Mucosa of rectum (tissue), 2 donors: ENCODE data around the gene MAGI1.

Experiments
- H3K27ac ChIP-seq, 2 donors: one replicate each; pipeline ENCODE4 v1.7.0; 2013; ENCODE audit warnings: inconsistent platforms in 2 of 2, low read depth in 2 of 2, low read length in 2 of 2
- H3K27me3 ChIP-seq, 2 donors: one replicate each; pipeline ENCODE4 v1.7.0; 2013; ENCODE audit warnings: low read length in 2 of 2; ENCODE audit not compliant: control insufficient read depth in 2 of 2, insufficient read depth in 2 of 2
- H3K36me3 ChIP-seq, 2 donors: one replicate each; pipeline ENCODE4 v1.7.0; 2013; ENCODE audit warnings: low read length in 2 of 2; ENCODE audit not compliant: control insufficient read depth in 2 of 2, insufficient read depth in 2 of 2
- H3K4me1 ChIP-seq, 2 donors: one replicate each; pipeline ENCODE4 v1.7.0; 2013; ENCODE audit warnings: low read length in 2 of 2, mild to moderate bottlenecking in 1 of 2; ENCODE audit not compliant: control insufficient read depth in 2 of 2, insufficient read depth in 2 of 2
- H3K4me3 ChIP-seq, 2 donors: one replicate each; pipeline ENCODE4 v1.7.0; 2013; ENCODE audit warnings: low read length in 2 of 2
- H3K9ac ChIP-seq, 2 donors: one replicate each; pipeline ENCODE4 v1.7.0; 2013; ENCODE audit warnings: low read length in 2 of 2, low read depth in 1 of 2, mild to moderate bottlenecking in 1 of 2
- H3K9me3 ChIP-seq, 2 donors: one replicate each; pipeline ENCODE4 v1.7.0; 2013; ENCODE audit warnings: low read length in 2 of 2; ENCODE audit not compliant: control insufficient read depth in 2 of 2
- donor health status: healthy.
- donor health status: Normal muscosa, but diverticular disease.

The MAGI1 gene

GRCh38 chr3:65350801-65351476 is 687.8 kb downstream of the MAGI1 start:
- H3K4me1 ChIP-seq, result peaks cover 2 to 6% of the 10 kb centered on the region in 2 donors
- no peaks in the 10 kb centered on the region for H3K36me3 ChIP-seq
- no peaks in the 10 kb centered on the region for H3K9me3 ChIP-seq
- H3K4me3 ChIP-seq, result no peak overlapping the region
- no peak overlapping the region for H3K27ac ChIP-seq
- H3K27me3 ChIP-seq, result no peaks in the 10 kb centered on the region
- no peak overlapping the region for H3K9ac ChIP-seq

- Histone ChIP-seq H3K27ac (no peak overlapping the region), H3K4me1 (peaks cover 2 to 6% of the 10 kb centered on the region in 2 donors), H3K4me3 (no peak overlapping the region), H3K36me3 (no peaks in the 10 kb centered on the region), H3K9ac (no peak overlapping the region), H3K9me3 (no peaks in the 10 kb centered on the region), H3K27me3 (no peaks in the 10 kb centered on the region)
Observed at GRCh38 chr3:65348398-65348995, 690.2 kb downstream of the MAGI1 start.

- Histone ChIP-seq H3K9me3 (no peaks in the 10 kb centered on the region), H3K4me3 (no peak overlapping the region), H3K9ac (no peak overlapping the region), H3K27ac (no peak overlapping the region), H3K36me3 (no peaks in the 10 kb centered on the region), H3K27me3 (no peaks in the 10 kb centered on the region), H3K4me1 (peaks cover 2 to 6% of the 10 kb centered on the region in 2 donors)
Observed at GRCh38 chr3:65347166-65347565, 691.6 kb downstream of the MAGI1 start.

GRCh38 chr3:65344846-65345245 is 693.9 kb downstream of the MAGI1 start:
- Histone ChIP-seq H3K36me3 (no peaks in the 10 kb centered on the region), H3K27ac (no peak overlapping the region), H3K4me1 (no peaks in the 10 kb centered on the region), H3K27me3 (no peaks in the 10 kb centered on the region), H3K4me3 (no peak overlapping the region), H3K9me3 (no peaks in the 10 kb centered on the region), H3K9ac (no peak overlapping the region)

GRCh38 chr3:65344444-65344843 is 694.3 kb downstream of the MAGI1 start:
- no peaks in the 10 kb centered on the region for H3K27me3 ChIP-seq
- H3K4me1 ChIP-seq, result no peaks in the 10 kb centered on the region
- no peaks in the 10 kb centered on the region for H3K36me3 ChIP-seq
- no peak overlapping the region for H3K9ac ChIP-seq
- H3K9me3 ChIP-seq, result no peaks in the 10 kb centered on the region
- no peak overlapping the region for H3K4me3 ChIP-seq
- H3K27ac ChIP-seq, result no peak overlapping the region

GRCh38 chr3:65343736-65344135 is 695.0 kb downstream of the MAGI1 start:
- Histone ChIP-seq H3K27me3 (no peaks in the 10 kb centered on the region), H3K9ac (no peak overlapping the region), H3K36me3 (no peaks in the 10 kb centered on the region), H3K4me3 (no peak overlapping the region), H3K4me1 (no peaks in the 10 kb centered on the region), H3K27ac (no peak overlapping the region), H3K9me3 (no peaks in the 10 kb centered on the region)

GRCh38 chr3:65343026-65343425 is 695.7 kb downstream of the MAGI1 start:
- no peaks in the 10 kb centered on the region for H3K36me3 ChIP-seq
- no peak overlapping the region for H3K9ac ChIP-seq
- no peak overlapping the region for H3K27ac ChIP-seq
- no peaks in the 10 kb centered on the region for H3K4me1 ChIP-seq
- no peaks in the 10 kb centered on the region for H3K9me3 ChIP-seq
- H3K27me3 ChIP-seq, result no peaks in the 10 kb centered on the region
- H3K4me3 ChIP-seq, result no peak overlapping the region

- no peak overlapping the region for H3K4me3 ChIP-seq
- H3K27me3 ChIP-seq, result no peaks in the 10 kb centered on the region
- H3K36me3 ChIP-seq, result no peaks in the 10 kb centered on the region
- no peaks in the 10 kb centered on the region for H3K9me3 ChIP-seq
- H3K9ac ChIP-seq, result no peak overlapping the region
- H3K4me1 ChIP-seq, result no peaks in the 10 kb centered on the region
- no peak overlapping the region for H3K27ac ChIP-seq
Observed at GRCh38 chr3:65342084-65342683, 696.5 kb downstream of the MAGI1 start.

GRCh38 chr3:65339192-65339740 is 699.5 kb downstream of the MAGI1 start:
- Histone ChIP-seq H3K9ac (no peak overlapping the region), H3K27me3 (no peaks in the 10 kb centered on the region), H3K36me3 (no peaks in the 10 kb centered on the region), H3K4me1 (no peaks in the 10 kb centered on the region), H3K4me3 (no peak overlapping the region), H3K27ac (no peak overlapping the region), H3K9me3 (no peaks in the 10 kb centered on the region)

GRCh38 chr3:65338571-65338970 is 700.1 kb downstream of the MAGI1 start:
- no peak overlapping the region for H3K4me3 ChIP-seq
- no peaks in the 10 kb centered on the region for H3K9me3 ChIP-seq
- H3K36me3 ChIP-seq, result no peaks in the 10 kb centered on the region
- no peaks in the 10 kb centered on the region for H3K27me3 ChIP-seq
- H3K27ac ChIP-seq, result no peak overlapping the region
- no peak overlapping the region for H3K9ac ChIP-seq
- peaks cover 0 to 4% of the 10 kb centered on the region in 2 donors for H3K4me1 ChIP-seq
